Measurements from ENCODE around the gene PRSS53.
"Not testable (repeated sequence)": the region's sequence is repeated elsewhere in the genome, so short reads cannot be mapped to it uniquely, and the experiment has no call there.

The PRSS53 gene

GRCh38 chr16:31117384-31118222 lies 28.9 kb upstream of the PRSS53 start, which contains the start of gene KAT8:
TSS of gene KAT8 (plus strand) at chr16:31117664. CDS start at chr16:31117682, 18 bp downstream.
- DNase-seq, result peak; percentile 99

GRCh38 chr16:31114468-31114867 lies 25.7 kb upstream of the PRSS53 start:
- no peak for DNase-seq

DNA sequence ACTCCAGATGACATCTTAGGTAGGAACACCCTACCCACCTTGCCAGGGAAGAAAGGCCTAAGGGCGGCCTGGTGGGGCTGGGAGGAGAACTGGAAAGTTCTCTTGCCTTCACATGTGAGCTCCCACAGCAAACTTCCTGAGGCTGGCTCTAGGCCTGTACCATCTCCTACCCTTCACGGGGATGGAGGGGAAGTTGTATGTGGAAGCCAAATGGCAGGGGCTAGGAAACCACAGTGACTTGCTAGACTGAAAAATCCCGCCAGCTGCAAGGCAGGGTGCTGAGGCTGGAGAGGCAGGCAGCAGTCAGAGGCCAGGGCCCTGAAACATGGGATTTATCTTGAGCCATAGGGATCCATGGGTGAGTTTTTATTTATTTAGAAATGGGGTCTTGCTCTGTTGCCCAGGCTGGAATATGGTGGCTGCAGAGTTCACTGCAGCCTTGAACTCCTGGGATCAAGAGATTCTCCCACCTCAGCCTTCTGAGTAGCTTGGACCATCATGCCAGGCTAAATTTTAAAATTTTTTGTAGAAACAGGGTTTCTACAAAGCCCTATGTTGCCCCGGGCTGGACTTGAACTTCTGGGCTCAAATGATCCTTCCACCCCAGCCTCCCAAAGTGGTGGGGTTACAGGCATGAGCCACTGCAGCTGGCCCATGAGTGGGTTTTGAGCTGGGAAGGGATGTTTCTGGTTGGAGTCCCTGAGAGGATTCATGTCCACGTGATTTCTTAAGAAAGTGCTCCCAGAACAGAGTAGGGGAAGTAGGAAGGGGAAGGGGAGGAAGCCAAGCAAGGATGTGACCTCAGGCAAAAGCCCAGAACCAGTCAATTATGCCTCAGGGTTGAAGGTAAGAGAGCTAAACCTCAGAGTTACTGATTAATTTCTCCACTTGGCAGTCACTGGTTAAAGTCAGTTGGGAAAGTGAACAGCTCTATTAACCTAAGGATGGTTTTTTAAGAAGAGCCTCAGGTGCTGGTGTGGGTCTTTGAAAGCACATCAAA lies 24.7 kb upstream of the PRSS53 start:
- DNase-seq, result no peak

DNA sequence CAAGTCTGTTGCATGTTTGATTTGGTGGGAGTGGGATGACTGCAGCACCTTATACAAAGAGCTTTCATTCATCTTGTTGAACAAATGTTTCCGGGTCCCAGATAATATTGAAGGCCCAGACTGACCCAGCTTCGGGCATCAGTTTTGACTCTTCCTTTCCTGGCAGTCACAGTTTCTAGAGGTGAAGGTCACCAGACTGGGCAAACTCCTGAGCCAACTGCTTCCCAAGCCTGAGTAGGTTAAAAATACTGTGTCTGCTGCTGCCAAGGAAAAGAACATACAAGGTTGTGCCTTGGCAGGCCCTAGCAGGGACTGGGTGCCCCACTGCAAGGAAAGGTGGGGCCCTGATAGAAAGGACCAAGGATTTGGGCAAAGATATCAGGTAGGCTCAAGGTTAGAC lies 24.0 kb upstream of the PRSS53 start:
- no peak for DNase-seq

GRCh38 chr16:31111881-31112466 lies 23.2 kb upstream of the PRSS53 start:
- DNase-seq, result no peak

GRCh38 chr16:31110106-31111034 lies 21.6 kb upstream of the PRSS53 start:
- DNase-seq, result no peak

DNA sequence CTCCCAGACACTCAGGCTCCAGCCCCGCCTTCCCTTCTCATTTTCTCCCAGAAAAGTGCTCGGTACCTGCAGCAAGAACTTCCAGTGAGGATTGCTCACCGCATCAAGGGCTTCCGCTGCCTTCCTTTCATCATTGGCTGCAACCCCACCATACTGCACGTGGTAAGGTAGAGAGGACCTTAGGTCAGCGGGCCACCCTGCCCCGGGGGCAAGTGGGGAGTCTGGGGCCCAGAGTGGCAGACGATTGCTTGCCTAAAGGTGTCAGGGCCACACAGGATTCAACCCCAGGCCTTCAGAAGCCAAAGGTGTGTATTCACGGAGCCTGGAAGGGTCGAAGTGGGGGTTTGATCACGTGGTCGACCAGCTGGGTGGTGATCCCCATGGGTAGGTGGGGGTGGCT lies 20.9 kb upstream of the PRSS53 start:
- no peak for DNase-seq

- DNase-seq, result no peak
These were observed 20.2 kb upstream of the PRSS53 start for GRCh38 chr16:31108794-31109558.

GRCh38 chr16:31108035-31108793 lies 19.5 kb upstream of the PRSS53 start, which contains the start of gene BCKDK:
TSS of gene BCKDK (plus strand) at chr16:31108386. CDS start at chr16:31109224, 838 bp downstream.
- peak; percentile 80 for DNase-seq

DNA sequence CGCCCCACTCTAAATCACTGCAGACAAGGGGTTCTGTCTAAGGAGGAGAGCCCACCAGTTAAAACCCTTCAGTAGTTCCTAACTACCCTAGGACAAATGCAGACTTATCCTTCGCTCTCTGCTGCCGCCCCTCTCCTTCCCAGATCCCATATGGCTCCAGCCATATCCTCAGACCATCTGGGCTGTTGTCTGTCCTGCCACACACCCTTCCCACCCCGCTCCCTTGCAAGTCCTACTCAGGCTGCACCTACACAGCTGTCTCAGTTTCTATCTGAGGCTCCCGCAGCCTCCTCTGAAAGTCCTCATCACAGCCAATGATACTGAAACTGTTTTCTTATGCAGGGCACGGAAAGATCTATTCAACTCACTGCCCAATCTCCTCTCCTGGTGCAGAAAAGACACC lies 18.7 kb upstream of the PRSS53 start:
- DNase-seq, result no peak

- DNase-seq, result no peak
These were observed 18.0 kb upstream of the PRSS53 start for GRCh38 chr16:31106509-31107464.

GRCh38 chr16:31105677-31106213 lies 17.0 kb upstream of the PRSS53 start:
- DNase-seq, result peak; percentile 25

GRCh38 chr16:31100876-31101641 lies 12.3 kb upstream of the PRSS53 start:
- DNase-seq, result not testable (repeated sequence)

- no peak for DNase-seq
These were observed 11.3 kb upstream of the PRSS53 start for GRCh38 chr16:31099860-31100638.

GRCh38 chr16:31094424-31095120 lies 5.8 kb upstream of the PRSS53 start, which contains the start of gene VKORC1:
TSS of gene VKORC1 (minus strand) at chr16:31094797. CDS start at chr16:31094729, 68 bp downstream.
- peak; percentile 99 for DNase-seq

DNA sequence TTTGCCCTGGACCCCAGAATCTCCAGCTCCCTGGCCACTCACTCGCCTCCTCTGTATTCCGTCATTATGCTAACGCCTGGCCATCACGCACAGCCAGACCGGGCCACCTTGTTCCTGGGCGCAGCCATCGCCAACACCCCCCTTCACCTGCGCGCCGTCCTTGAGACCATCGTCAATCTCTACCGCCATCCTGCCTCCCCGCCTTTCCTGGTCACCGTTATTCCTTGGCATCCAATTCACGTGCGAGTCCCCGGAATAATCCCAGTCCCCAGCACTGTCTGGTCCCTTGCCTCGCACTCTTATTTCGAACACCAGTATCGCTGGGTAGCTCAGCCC lies 5.3 kb upstream of the PRSS53 start:
- DNase-seq, result peak; percentile 55

All from NCI-H146 (cell line).